H1 (cell line): ENCODE results near the gene SRSF7. TPM values are rescaled to one million over a fixed set of nuclear protein-coding genes. Genes with fewer than 3 reads are reported as not detected.

Experiments
- BRCA1 ChIP-seq: IDR thresholded peaks from 2 replicates; pipeline ENCODE4 v1.6.1; 2012; ENCODE audit warnings: low read depth, low read length, improper control_type of control experiment
- CHD1 ChIP-seq: IDR thresholded peaks from 2 replicates; pipeline ENCODE4 v1.6.1; 2012; ENCODE audit warnings: low read depth, low read length, improper control_type of control experiment
- CHD2 ChIP-seq: IDR thresholded peaks from 2 replicates; pipeline ENCODE4 v1.6.1; 2012; ENCODE audit warnings: low read length, improper control_type of control experiment
- JUND ChIP-seq: IDR thresholded peaks from 2 replicates; pipeline ENCODE4 v1.6.1; 2011; ENCODE audit warnings: mild to moderate bottlenecking, improper control_type of control experiment, low read length
- KDM4A ChIP-seq: IDR thresholded peaks from one replicate; pipeline ENCODE4 v1.7.1; 2012; ENCODE audit warnings: low read depth, mild to moderate bottlenecking, moderate library complexity, low read length, inconsistent platforms; ENCODE audit not compliant: severe bottlenecking
- POLR2A ChIP-seq, 2 experiments: IDR thresholded peaks; 1 replicate in 1 of 2; 2 replicates in 1 of 2; pipeline ENCODE4 v1.6.1; 2011; ENCODE audit warnings: low read depth in 2 of 2, low read length in 2 of 2, mild to moderate bottlenecking in 2 of 2; ENCODE audit errors: control extremely low read depth in 1 of 2
- POLR2AphosphoS5 ChIP-seq: IDR thresholded peaks from 2 replicates; pipeline ENCODE4 v1.6.1; 2011; ENCODE audit warnings: low read depth, low read length
- polyA plus RNA-seq, 7 experiments: library from polyadenylated mRNA; depleted of rRNA in 3 of 7; stranded (reverse) in 5 of 7; unstranded in 2 of 7; fragments of >200 nt in 5 of 7; fragments of 200-250 nt in 2 of 7; gene quantifications; 1 replicate in 5 of 7; 2 replicates in 1 of 7; 4 replicates in 1 of 7; pipeline versions ENCODE4 v1.2.1 to v1.2.3, GENCODE V29; 2011 to 2013; ENCODE audit warnings: missing spikeins in 2 of 7, mixed read lengths in 2 of 7
- total RNA-seq: library from RNA; stranded (reverse); fragmentation: NEBNext Ultra II Directional; extraction: Animal tissue kit (Norgen Biotek cat#: 25700); gene quantifications from 2 replicates; pipeline ENCODE4 v1.2.1, GENCODE V29; 2021
- TF ChIP-seq, protein P1 (sequence below): IDR thresholded peaks from 2 replicates; pipeline ENCODE4 v1.6.1; 2012; ENCODE audit warnings: low read length, inconsistent platforms

Gene SRSF7
- total and polyA plus RNA-seq, 2 of the 8 experiments (the other 6 are each of a cell fraction or from before 2014, with no cell fraction given): 370 to 415 TPM

GRCh38 chr2:38742797-38743559 is 8.2 kb downstream of the SRSF7 start (continued):
- TF ChIP-seq KDM4A (no peak), POLR2A (IDR thresholded peaks at IDR 0.05; ENCODE audit: control extremely low read depth in 1 of 2, low read depth in 2 of 2, low read length in 2 of 2) (peak in 1 of 2 experiments; percentile 86; a peak in 2 of 3 replicates), JUND (no peak), BRCA1 (no peak), CHD2 (no peak), POLR2AphosphoS5 (peak; percentile 66; the same call in 1 of the 2 replicates), CHD1 (no peak)
- TF ChIP-seq, protein P1, sequence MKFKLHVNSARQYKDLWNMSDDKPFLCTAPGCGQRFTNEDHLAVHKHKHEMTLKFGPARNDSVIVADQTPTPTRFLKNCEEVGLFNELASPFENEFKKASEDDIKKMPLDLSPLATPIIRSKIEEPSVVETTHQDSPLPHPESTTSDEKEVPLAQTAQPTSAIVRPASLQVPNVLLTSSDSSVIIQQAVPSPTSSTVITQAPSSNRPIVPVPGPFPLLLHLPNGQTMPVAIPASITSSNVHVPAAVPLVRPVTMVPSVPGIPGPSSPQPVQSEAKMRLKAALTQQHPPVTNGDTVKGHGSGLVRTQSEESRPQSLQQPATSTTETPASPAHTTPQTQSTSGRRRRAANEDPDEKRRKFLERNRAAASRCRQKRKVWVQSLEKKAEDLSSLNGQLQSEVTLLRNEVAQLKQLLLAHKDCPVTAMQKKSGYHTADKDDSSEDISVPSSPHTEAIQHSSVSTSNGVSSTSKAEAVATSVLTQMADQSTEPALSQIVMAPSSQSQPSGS: no peak
